ENCODE measurements around the gene JDP2.
"Not testable (repeated sequence)": the region's sequence is repeated elsewhere in the genome, so short reads cannot be mapped to it uniquely, and the experiment has no call there.

The JDP2 gene

DNA sequence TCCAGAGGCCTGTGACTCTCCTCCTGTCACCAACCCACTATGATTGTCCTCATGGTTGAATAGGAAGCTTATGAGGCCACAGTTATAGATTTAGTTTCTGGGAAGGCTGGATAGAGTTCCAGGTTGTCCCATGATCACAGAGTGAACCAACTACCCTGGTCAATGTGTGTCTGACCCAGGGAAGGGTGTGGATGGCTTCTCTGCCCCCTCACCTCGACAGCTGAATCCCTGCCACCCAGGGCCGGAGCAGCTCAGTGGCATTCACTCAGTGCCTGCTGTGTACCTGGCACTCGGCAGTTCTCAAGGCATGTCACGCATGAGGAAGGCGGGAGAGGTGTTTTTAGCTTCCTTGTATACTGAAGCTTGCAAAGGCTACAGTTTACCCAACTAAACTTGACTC lies 43.2 kb downstream of the JDP2 start:
- H3K27ac ChIP-seq (ENCODE audit: insufficient read depth in 1 of 2, low read depth in 1 of 2, low read length in 2 of 2, poor library complexity in 1 of 2, severe bottlenecking in 2 of 2), result no peak overlapping the region
- no peaks in the 10 kb centered on the region for H3K9me3 ChIP-seq (ENCODE audit: control extremely low read depth in 1 of 5, control insufficient read depth in 4 of 5, insufficient read depth in 2 of 5, low read depth in 1 of 5, low read length in 4 of 5)
- WGBS (ENCODE audit: insufficient coverage), result 100% methylated on average over 5 of the region's 5 CpGs
- POLR2A ChIA-PET, result no interaction called here
- DNase-seq, result no peak
- peaks cover 0 to 63% (median 20%) of the 10 kb centered on the region in 4 experiments for H3K36me3 ChIP-seq (ENCODE audit: control insufficient read depth in 4 of 4, insufficient read depth in 4 of 4, low read length in 3 of 4)
- peaks cover 0 to 5% (median 1%) of the 10 kb centered on the region in 4 experiments for H3K4me1 ChIP-seq (ENCODE audit: control extremely low read depth in 1 of 4, control insufficient read depth in 4 of 4, insufficient read depth in 4 of 4, low read length in 3 of 4)
- H3K27me3 ChIP-seq (replicated peaks in 2 of 5; ENCODE audit: control insufficient read depth in 4 of 5, insufficient read depth in 5 of 5, low read length in 4 of 5), result no peaks in the 10 kb centered on the region
- no peak overlapping the region for H3K4me3 ChIP-seq (ENCODE audit: control insufficient read depth in 1 of 7, extremely low read depth in 1 of 7, insufficient read depth in 4 of 7, low read depth in 2 of 7, low read length in 6 of 7)
- CTCF ChIA-PET, result interaction anchor here (1.1 to 1.8 kb wide), 2 partner anchors 17 to 18 kb away, joined by 3 to 5 read pairs; no protein-coding TSS in a partner anchor

DNA sequence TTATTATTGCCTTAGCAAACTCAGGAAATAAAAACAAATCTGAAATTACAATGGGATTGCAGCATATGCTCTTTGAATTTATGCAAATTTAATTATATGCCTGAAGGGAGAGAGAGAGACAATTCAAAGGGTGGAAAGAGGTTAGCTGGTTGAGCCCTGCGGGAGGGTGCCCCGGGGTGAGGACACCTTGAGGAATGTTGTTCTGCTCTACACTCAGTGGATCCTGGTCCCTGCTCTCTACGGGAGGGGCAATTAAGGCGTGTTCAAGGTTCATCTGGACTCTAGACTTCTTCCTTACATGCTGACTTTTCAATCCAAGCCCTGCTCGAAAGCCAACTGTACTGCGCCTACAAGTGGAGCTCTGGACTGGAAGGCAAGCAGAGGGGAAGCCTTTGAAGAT lies 46.3 kb downstream of the JDP2 start:
- 99% methylated on average over 6 of the region's 6 CpGs for WGBS (ENCODE audit: insufficient coverage)
- H3K36me3 ChIP-seq (ENCODE audit: control insufficient read depth in 4 of 4, insufficient read depth in 4 of 4, low read length in 3 of 4), result peaks cover 0 to 50% (median 20%) of the 10 kb centered on the region in 4 experiments
- CTCF ChIA-PET, result not testable (repeated sequence)

DNA sequence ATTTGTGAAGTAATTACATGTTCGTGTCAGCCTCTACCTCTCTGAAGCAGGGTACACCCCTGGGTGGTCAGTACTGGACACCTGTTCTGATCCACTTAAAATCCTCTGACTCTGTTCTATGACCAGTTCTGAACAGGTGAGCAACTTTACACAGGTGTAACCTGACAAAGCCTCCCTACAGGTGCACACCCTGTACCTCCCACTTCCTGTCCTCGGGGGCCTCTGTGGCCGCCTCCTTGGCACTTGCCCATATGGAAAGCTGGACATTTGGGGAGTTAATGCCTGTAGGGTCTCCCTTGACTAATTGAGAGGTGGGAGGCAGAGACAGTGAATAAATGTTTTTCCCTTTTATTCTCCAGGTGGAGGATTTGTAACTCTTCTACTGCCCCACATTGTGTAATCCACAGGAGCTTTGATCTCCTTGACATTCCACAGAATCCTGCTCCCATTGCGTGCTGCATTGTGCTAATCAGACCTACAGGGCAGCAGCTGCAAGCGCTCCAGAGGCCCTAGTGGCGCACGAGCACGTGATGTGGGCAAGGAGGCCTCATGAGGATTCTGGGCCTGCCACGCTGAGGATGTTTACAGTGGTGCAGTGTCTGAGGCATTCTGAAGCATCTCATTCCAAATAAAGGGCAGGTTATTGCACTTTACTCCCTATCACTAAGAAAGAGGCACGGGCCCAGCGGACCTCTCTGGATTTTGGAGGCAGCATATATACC lies 48.6 kb downstream of the JDP2 start:
- 93% methylated on average over 9 of the region's 11 CpGs for WGBS (ENCODE audit: insufficient coverage)
- Histone ChIP-seq H3K27ac (ENCODE audit: insufficient read depth in 1 of 2, low read depth in 1 of 2, low read length in 2 of 2, poor library complexity in 1 of 2, severe bottlenecking in 2 of 2) (no peak overlapping the region), H3K36me3 (ENCODE audit: control insufficient read depth in 4 of 4, insufficient read depth in 4 of 4, low read length in 3 of 4) (peaks cover 0 to 28% (median 7%) of the 10 kb centered on the region in 4 experiments), H3K4me3 (ENCODE audit: control insufficient read depth in 1 of 7, extremely low read depth in 1 of 7, insufficient read depth in 4 of 7, low read depth in 2 of 7, low read length in 6 of 7) (no peak overlapping the region), H3K27me3 (replicated peaks in 2 of 5; ENCODE audit: control insufficient read depth in 4 of 5, insufficient read depth in 5 of 5, low read length in 4 of 5) (no peaks in the 10 kb centered on the region), H3K9me3 (ENCODE audit: control extremely low read depth in 1 of 5, control insufficient read depth in 4 of 5, insufficient read depth in 2 of 5, low read depth in 1 of 5, low read length in 4 of 5) (no peaks in the 10 kb centered on the region), H3K4me1 (ENCODE audit: control extremely low read depth in 1 of 4, control insufficient read depth in 4 of 4, insufficient read depth in 4 of 4, low read length in 3 of 4) (peaks cover 0 to 7% (median 0%) of the 10 kb centered on the region in 4 experiments)
- ChIA-PET POLR2A (no interaction called here), CTCF (interaction anchor here (1.1 to 1.3 kb wide), 3 partner anchors 8 to 22 kb away, joined by 3 to 5 read pairs (median 4); no protein-coding TSS in a partner anchor)
- DNase-seq, result no peak

More for the DNA sequence above, 46.3 kb downstream of the JDP2 start:
- POLR2A ChIA-PET; H3K9me3 ChIP-seq (ENCODE audit: control extremely low read depth in 1 of 5, control insufficient read depth in 4 of 5, insufficient read depth in 2 of 5, low read depth in 1 of 5, low read length in 4 of 5); DNase-seq; H3K27ac ChIP-seq (ENCODE audit: insufficient read depth in 1 of 2, low read depth in 1 of 2, low read length in 2 of 2, poor library complexity in 1 of 2, severe bottlenecking in 2 of 2); H3K4me1 ChIP-seq (ENCODE audit: control extremely low read depth in 1 of 4, control insufficient read depth in 4 of 4, insufficient read depth in 4 of 4, low read length in 3 of 4); H3K4me3 ChIP-seq (ENCODE audit: control insufficient read depth in 1 of 7, extremely low read depth in 1 of 7, insufficient read depth in 4 of 7, low read depth in 2 of 7, low read length in 6 of 7); H3K27me3 ChIP-seq (replicated peaks in 2 of 5; ENCODE audit: control insufficient read depth in 4 of 5, insufficient read depth in 5 of 5, low read length in 4 of 5): not testable (repeated sequence)

DNA sequence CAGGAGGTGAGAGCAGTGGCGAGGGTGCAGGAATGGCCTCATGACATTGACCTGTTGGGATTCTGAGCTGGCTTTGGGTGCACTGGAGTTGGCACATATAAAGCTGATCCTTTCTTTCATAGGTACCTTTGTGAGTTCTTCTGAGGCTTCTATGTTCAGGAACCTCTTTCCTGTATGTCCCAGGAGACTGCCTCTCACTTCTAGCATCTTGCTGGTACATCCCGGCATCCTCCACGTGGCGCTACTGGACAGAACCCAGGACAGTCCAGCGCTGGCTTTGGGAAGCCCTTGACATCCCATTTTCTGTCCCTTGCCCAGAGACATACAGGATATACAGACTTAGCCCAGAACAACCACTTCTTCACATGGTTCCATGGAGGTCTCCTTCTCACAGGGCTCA lies 50.1 kb downstream of the JDP2 start:
- Histone ChIP-seq H3K27me3 (replicated peaks in 2 of 5; ENCODE audit: control insufficient read depth in 4 of 5, insufficient read depth in 5 of 5, low read length in 4 of 5) (no peaks in the 10 kb centered on the region), H3K9me3 (ENCODE audit: control extremely low read depth in 1 of 5, control insufficient read depth in 4 of 5, insufficient read depth in 2 of 5, low read depth in 1 of 5, low read length in 4 of 5) (no peaks in the 10 kb centered on the region), H3K4me3 (ENCODE audit: control insufficient read depth in 1 of 7, extremely low read depth in 1 of 7, insufficient read depth in 4 of 7, low read depth in 2 of 7, low read length in 6 of 7) (no peak overlapping the region), H3K27ac (ENCODE audit: insufficient read depth in 1 of 2, low read depth in 1 of 2, low read length in 2 of 2, poor library complexity in 1 of 2, severe bottlenecking in 2 of 2) (no peak overlapping the region), H3K4me1 (ENCODE audit: control extremely low read depth in 1 of 4, control insufficient read depth in 4 of 4, insufficient read depth in 4 of 4, low read length in 3 of 4) (peaks cover 0 to 7% (median 0%) of the 10 kb centered on the region in 4 experiments), H3K36me3 (ENCODE audit: control insufficient read depth in 4 of 4, insufficient read depth in 4 of 4, low read length in 3 of 4) (peaks cover 0 to 14% (median 1%) of the 10 kb centered on the region in 4 experiments)
- CTCF ChIA-PET, result interaction anchor here (0.8 to 1.3 kb wide), 2 partner anchors 11 to 163 kb away, joined by 3 to 5 read pairs; no protein-coding TSS in a partner anchor
- no peak for DNase-seq
- POLR2A ChIA-PET, result no interaction called here
- 92% methylated on average over 5 of the region's 5 CpGs for WGBS (ENCODE audit: insufficient coverage)

DNA sequence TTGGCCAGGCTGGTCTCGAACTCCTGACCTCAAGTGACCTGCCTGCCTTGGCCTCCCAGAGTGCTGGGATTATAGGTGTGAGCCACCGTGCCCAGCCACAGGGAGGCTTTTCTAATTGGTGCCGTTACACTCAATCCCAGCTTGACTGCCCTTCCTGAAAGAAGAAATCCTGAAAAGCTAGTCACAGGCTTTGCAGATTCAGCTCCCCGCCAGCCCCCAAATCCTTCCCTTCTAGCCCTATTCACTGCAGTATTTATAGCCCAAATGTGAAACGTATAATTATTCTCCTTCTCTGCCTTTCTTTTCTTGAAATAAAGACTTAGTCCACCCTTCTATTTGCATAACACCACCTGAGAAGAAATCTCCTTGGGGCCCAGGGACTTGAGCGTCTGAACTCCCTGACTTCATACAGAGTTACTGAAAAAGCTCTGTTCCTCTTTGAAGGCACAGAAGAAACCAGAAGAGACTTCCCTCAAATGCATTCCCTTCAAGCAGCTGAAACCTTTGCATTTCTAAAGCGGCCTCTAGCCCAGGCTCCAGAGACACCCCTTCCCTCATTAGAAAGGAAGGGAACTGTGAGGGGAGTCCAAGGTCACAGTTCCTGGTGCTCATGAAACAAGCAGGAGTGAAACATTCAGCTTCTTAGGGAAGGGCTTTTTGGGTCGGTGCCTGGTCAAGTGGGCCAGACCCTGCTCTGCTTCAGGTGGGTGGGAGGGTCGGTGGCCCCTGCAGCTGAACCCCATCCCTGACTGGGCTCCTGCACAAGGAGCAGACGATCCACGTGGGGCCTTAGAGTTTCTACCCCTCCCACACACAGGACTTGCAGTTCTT lies 52.2 kb downstream of the JDP2 start:
- H3K4me3 ChIP-seq (ENCODE audit: control insufficient read depth in 1 of 7, extremely low read depth in 1 of 7, insufficient read depth in 4 of 7, low read depth in 2 of 7, low read length in 6 of 7), result no peak overlapping the region
- 84% methylated on average over 8 of the region's 11 CpGs for WGBS (ENCODE audit: insufficient coverage)
- peaks cover 0 to 7% (median 0%) of the 10 kb centered on the region in 4 experiments for H3K4me1 ChIP-seq (ENCODE audit: control extremely low read depth in 1 of 4, control insufficient read depth in 4 of 4, insufficient read depth in 4 of 4, low read length in 3 of 4)
- H3K36me3 ChIP-seq (ENCODE audit: control insufficient read depth in 4 of 4, insufficient read depth in 4 of 4, low read length in 3 of 4), result peaks cover 0 to 7% (median 0%) of the 10 kb centered on the region in 4 experiments
- CTCF ChIA-PET, result interaction anchor here (0.6 to 2.0 kb wide), 5 partner anchors 9 to 29 kb away, joined by 3 to 9 read pairs (median 4); no protein-coding TSS in a partner anchor
- POLR2A ChIA-PET, result no interaction called here
- no peaks in the 10 kb centered on the region for H3K9me3 ChIP-seq (ENCODE audit: control extremely low read depth in 1 of 5, control insufficient read depth in 4 of 5, insufficient read depth in 2 of 5, low read depth in 1 of 5, low read length in 4 of 5)
- DNase-seq, result no peak
- H3K27ac ChIP-seq (ENCODE audit: insufficient read depth in 1 of 2, low read depth in 1 of 2, low read length in 2 of 2, poor library complexity in 1 of 2, severe bottlenecking in 2 of 2), result no peak overlapping the region
- no peaks in the 10 kb centered on the region for H3K27me3 ChIP-seq (replicated peaks in 2 of 5; ENCODE audit: control insufficient read depth in 4 of 5, insufficient read depth in 5 of 5, low read length in 4 of 5)

DNA sequence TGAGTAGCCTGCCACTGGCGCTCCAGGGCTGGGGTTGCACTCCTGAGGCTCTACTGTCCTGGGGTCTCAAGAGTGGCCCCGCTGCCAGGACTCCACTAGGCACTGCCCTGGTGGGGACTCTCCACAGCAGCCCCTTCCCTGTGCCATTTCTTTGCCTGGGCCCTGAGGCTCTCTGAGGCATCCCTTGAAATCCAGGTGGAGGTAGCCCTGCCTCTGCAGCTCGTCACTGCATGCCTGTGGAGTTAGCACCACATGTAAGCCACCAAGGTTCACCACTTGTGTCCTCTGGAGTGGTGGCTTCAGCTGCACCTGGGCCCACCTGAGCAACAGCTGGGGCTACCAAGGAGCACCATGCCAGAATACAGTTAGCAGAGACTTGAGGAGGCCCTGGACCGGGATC lies 54.5 kb downstream of the JDP2 start:
- WGBS (ENCODE audit: insufficient coverage), result 97% methylated on average over 3 of the region's 4 CpGs
- Histone ChIP-seq H3K27ac (ENCODE audit: insufficient read depth in 1 of 2, low read depth in 1 of 2, low read length in 2 of 2, poor library complexity in 1 of 2, severe bottlenecking in 2 of 2) (no peak overlapping the region), H3K9me3 (ENCODE audit: control extremely low read depth in 1 of 5, control insufficient read depth in 4 of 5, insufficient read depth in 2 of 5, low read depth in 1 of 5, low read length in 4 of 5) (no peaks in the 10 kb centered on the region), H3K4me3 (ENCODE audit: control insufficient read depth in 1 of 7, extremely low read depth in 1 of 7, insufficient read depth in 4 of 7, low read depth in 2 of 7, low read length in 6 of 7) (no peak overlapping the region), H3K27me3 (replicated peaks in 2 of 5; ENCODE audit: control insufficient read depth in 4 of 5, insufficient read depth in 5 of 5, low read length in 4 of 5) (no peaks in the 10 kb centered on the region), H3K36me3 (ENCODE audit: control insufficient read depth in 4 of 4, insufficient read depth in 4 of 4, low read length in 3 of 4) (no peaks in the 10 kb centered on the region), H3K4me1 (ENCODE audit: control extremely low read depth in 1 of 4, control insufficient read depth in 4 of 4, insufficient read depth in 4 of 4, low read length in 3 of 4) (peaks cover 0 to 7% (median 0%) of the 10 kb centered on the region in 4 experiments)
- no peak for DNase-seq
- ChIA-PET CTCF (interaction anchor here (1.2 kb wide), 1 partner anchor 174 kb away, joined by 3 read pairs; no protein-coding TSS in a partner anchor), POLR2A (interaction anchor here (0.7 kb wide), 1 partner anchor 296 kb away, joined by 3 read pairs; no protein-coding TSS in a partner anchor)
